ENCODE results near the gene MERTK.
"Not testable (repeated sequence)": the region's sequence is repeated elsewhere in the genome, so short reads cannot be mapped to it uniquely, and the experiment has no call there.

MERTK gene

DNA sequence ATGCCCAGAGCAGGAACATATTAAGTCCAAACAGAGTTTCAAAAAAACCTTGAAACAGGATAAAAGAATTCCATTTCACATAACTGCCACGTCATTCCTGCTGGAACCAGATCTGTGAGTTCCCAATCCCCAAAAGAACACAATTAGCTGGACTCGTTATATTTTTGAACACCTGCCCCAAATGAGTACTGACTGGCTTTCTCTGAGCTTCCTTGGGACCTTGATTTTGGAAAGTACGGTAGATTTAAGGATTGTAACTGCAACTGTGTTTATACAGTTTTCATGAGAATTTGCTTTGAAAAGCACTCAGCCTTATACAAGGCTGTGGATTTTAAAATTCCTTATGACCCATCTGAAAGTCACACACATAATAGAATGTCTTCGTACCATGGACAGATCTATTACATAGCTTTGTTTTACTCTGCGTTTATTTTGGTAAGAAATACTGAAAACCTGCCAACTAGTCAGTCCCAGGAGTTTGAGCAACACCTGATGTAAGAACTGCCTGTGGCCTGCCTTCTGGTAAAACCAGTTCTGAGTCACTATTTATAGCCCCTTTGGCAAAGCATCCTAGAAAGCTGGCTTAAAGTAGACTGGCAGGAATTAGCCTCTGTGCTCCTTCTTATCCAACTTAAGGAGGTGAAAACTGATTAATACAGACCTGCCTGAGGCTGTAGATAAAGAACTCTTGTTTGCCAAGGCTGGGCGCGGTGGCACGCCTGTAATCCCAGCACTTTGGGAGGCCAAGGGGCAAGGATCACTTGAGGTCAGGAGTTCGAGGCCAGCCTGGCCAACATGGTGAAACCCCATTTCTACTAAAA, 48.1 kb downstream of the MERTK start:
- DNase-seq, result no peak

DNA sequence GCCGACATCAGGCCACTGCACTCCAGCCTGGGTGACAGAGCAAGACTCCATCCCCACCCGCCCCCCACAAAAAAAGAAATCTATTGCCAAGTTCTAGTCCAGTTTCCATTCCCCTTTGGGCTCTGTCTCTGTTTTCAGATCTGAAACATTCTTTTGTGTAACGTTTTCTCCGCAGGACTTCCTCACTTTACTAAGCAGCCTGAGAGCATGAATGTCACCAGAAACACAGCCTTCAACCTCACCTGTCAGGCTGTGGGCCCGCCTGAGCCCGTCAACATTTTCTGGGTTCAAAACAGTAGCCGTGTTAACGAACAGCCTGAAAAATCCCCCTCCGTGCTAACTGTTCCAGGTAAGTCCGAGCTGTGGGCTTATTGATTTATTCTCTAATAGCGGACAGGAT, 48.8 kb downstream of the MERTK start:
- no peak for DNase-seq

DNA sequence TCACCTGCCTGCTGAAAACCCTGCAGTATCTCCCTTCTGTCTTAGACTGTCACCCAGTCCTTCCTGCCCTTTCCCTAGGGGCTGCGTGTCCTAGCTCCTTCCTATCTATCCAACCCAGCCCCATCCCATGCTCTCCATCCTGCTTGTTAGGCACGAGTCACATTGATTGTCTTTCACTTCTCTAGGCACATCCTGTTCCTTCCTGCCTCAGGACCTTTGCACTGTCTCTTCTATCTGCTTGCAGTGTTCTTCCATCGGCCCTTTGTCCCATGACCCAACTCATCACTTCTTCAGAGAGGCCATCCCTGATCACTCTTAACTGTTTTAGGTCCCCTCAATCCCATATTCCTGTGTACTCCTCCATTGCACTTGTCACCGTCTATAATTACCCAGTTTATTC, 50.4 kb downstream of the MERTK start:
- no peak for DNase-seq

DNA sequence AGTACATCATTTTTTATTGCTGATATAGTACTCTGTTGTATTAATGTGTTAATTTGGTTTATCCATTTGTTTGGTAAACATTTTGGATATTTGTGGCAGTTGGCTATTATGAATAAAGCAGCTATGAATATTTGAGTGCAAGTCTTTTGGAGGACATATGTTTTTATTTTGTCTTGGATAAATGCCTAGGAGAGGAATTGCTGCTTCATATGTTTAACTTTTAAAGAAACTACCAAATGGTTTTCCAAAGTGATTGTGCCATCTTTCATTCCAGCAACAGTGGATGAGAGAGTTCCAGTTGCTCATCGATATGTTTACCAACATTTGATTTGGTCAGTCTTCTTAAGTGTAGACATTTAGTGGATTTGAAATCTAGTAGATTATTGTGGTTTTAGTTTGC, 51.8 kb downstream of the MERTK start:
- DNase-seq, result no peak

DNA sequence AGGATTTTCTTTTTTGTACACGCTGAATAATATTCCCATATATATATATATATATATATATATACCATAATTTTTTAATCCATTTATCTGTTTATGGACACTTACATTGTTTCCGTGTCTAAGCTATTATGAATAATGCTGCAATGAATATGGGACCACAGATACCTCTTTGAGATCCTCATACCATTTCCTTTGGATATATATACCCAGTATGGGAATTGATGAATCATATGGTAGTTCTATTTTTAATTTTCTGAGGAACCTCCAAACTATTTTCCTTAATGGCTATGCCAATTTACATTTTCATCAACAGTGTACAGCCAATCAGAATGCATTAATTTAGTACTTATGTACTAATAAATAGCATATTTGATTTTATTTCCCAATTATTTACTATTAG, 53.1 kb downstream of the MERTK start:
- DNase-seq, result no peak

DNA sequence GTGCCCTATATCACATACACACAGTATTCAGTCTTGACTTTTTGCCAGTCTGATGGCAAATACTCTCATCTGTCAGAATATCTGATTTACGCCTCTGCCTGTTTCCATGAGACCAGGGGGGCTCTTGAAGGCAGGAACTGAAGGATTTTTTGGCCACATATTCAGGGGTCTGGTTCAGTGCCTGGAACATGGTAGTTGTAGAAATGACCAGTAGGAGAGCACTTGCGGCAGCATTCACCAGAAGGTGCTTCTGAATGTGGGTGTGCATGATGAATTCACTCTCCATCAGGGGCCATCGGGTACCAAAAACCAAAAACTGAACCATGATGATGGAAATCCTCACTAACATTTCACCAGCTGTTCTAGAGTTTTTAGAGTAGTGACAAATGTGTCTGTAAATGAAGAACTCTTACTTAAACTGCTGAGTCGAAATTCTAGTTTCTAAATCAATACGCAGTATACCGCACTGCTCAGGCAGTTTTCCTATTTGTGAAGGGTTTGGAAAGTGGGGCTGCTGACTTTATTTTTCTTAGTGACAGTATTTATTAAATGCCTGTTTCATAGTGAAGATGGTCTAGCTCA, 54.6 kb downstream of the MERTK start:
- no peak for DNase-seq

DNA sequence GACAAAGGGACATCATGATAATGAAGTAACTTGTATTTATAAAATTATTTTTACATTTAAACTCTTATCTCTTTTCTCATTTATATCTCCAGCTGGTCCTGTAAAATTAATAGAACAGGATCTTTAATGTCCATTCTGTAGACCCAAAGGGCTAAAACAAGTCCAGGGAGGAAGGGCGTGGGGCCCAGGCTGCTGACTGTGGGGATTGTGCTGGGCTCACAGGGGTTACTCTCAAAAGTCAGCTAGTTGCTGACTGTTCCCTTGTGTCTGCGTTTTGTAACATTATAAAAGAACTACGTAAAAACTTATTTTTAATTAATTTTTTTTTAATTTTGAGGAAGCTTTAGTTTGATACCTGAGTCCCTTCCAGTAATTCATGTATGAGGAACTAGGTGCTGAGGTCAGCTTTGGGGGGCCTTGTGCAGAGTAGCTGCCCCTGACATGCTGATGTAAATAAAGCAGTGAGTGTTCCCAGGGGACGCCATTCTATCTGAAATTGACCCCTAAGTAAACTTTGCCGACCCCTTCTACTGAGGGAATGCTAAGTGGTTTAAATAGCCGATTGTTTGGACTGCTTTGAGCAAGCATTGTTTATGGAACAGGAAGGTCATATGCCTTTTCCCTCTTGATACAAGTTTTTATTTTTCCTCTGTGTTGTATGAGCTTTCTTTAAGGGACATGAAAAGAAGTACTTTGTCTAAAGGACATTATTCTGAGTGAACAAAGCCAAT, 56.4 kb downstream of the MERTK start:
- no peak for DNase-seq

DNA sequence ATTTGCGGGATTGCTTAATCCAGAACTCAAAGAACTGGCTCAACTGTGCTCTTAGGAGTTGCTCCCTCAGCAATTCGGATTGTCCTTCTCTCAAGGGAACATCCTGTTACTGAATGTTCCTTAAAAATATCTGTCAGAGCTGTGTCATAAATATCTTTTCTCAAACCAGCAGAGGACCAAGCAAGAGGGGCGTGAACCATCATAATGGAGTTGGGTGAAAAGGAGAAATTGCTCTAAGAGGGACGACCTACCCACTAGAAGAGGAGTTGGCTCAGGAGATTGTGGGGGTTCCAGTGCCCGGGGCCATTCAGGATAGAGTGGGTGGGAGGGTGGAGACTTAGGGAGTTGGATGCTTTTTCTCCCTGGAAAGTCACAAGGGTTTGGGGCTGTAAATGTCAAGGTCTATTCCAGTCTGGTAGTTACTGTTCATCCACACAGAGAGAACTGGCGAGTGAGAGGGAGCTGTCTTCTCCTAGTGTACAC, 59.5 kb downstream of the MERTK start:
- DNase-seq, result peak; percentile 58 to 64 (median 58)

DNA sequence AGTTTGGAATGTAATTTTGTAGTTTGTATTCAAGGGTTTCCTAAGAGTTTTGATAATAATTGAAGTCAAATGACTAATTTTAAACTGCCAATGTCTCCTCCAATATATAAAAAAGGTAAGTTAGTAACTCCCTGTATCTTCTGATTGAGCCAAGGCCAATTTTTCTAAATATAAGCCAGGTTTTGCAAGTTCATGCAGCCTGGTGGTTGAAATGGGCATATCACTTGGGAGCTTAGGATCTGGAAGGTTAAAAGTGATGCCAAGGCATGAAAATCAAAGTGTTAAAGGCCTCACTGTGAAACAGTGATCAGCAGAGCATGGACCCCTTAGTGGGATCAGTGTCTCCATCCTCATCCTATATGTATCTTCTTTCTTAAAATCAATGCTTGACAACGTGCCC, 60.5 kb downstream of the MERTK start:
- no peak for DNase-seq

DNA sequence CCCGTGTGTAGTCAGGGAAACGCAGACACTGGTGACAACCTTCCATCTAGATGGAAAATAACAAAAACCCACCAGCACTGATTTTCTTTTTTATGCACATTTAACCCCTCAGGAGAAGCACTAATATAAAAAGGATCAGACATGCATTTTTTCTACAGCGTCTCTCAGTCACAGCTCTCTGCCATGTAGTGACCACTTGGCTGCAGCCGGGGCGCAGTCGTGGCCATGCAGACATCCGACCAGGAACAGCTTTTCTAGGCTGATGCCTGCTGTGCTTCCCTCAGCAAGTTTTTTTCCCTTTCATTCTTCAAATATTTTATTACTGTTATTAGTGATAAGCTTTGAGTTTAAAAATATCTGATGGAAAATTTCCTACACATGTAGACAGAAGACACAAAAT, 63.3 kb downstream of the MERTK start:
- no peak for DNase-seq

DNA sequence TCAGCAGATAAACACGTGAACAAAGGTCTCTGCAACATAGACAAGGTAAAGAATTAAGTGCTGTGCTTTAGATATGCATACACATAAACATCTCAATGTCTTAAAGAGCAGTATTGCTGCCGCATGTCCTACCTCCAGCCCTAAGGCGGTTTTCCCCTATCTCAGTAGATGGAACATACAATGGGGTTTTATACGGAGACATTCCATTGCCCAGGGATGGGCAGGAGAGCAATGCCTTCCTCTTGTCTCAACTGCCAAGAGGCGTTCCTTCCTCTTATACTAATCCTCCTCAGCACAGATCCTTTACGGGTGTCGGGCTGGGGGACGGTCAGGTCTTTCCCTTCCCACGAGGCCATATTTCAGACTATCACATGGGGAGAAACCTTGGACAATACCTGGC, 64.7 kb downstream of the MERTK start:
- not testable (repeated sequence) for DNase-seq

DNA sequence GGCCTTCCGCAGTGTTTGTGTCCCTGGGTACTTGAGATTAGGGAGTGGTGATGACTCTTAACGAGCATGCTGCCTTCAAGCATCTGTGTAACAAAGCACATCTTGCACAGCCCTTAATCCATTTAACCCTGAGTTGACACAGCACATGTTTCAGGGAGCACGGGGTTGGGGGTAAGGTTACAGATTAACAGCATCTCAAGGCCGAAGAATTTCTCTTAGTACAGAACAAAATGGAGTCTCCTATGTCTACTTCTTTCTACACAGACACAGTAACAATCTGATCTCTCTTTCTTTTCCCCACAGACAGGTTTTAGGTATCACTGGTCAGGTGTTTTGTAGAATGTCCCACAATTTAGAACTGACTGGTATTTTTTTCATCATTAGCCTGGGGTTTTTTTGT, 65.1 kb downstream of the MERTK start:
- DNase-seq, result not testable (repeated sequence)

DNA sequence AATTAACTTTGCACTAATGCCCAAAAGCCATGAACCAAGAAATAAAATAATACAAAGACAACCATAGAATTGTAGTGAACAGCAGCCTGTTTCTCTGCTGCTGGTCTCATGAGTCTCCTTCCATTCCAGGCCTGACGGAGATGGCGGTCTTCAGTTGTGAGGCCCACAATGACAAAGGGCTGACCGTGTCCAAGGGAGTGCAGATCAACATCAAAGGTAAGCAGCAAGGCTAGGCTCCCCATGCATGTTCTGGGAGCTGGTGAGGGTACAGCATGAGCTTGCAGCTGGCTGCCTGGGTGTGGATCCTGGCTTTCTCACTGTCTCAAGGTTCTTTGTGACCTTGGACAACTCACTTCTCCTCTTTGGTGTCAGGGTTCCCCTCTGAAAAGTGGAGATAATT, 66.7 kb downstream of the MERTK start:
- DNase-seq, result no peak

DNA sequence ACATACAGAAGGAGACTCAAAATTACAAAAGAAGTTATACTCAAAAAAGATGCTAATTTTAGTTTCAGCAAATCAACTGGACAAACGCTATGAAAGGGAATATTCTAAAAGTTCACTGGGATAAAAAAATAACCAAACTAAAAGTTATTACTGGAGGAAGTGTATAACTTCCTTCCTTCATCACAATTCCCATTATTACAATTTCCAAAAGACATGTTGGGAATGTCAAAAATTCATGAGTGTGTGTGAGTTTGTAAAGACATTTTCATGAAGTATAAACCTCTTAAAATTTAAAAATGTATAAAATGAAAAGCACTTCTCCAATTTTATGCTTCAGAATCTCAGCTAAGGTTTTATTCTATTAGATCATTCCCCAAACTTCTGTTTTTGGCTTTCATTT, 67.8 kb downstream of the MERTK start:
- DNase-seq, result no peak

DNA sequence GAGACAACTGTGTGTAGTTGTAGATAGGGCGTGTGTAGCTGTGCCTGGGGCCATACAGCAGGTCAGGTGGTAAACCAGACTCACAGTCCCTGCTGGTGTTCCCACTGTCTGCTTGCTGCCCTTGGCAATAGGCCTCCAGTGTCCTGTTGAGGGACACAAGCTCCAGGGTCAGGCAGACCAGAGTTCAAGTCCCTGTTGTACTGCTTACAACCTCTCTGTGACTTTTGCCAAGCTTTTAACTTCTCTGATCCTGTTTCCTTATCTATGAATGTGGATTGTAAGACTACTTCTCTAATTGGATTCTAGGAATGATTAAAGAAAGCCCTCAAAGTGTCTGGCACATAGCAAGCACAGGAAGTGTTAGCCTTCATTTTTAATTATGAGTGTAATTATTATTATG, 68.6 kb downstream of the MERTK start:
- no peak for DNase-seq

DNA sequence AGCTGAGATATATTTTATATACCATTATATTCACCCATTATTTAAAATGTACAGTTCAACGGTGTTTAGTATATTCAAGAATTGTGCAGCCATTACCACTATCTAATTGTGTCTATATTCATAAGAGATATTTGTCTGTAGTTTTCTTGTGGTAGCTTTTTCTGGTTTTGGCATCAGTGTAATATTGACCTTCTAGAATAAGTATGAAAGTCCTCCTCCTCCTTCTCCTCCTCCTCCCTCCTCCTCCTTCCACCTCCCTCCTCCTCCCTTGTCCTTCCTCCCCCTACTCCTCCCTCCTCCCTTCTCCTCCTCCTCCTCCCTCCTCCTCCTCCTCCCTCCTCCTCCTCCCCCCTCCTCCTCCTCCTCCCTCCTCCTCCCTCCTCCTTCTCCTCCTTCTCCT, 72.0 kb downstream of the MERTK start:
- no peak for DNase-seq

DNA sequence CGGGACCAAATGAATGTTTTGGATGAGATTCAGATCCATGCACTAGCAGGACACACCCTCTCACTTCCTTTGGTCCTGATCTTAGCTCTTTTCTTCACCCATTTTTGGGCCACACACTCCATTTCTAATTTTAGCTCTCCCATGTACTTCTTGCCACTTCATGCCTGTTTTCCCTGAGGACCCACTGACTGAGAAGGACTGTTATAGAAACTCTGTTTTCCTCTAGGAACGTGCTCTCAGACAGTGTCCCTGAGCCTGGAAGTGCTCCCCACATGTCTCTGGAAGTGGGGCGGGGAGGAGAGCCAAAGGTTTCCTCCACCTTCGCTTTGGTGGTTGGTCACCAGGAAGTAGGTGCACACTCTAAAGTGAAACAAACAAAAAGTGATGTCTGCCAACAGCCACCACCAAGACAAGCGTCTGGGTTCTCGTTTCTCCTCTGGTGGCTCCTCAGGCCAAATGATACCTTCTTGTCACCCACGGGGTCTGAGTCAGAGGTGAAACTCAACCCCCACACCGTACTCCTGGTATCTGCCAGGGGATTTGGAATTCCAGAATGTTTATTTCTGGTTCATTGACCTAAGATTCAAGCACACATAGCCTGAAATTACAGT, 74.7 kb downstream of the MERTK start:
- DNase-seq, result peak in 1 of 3 donors; percentile 17

DNA sequence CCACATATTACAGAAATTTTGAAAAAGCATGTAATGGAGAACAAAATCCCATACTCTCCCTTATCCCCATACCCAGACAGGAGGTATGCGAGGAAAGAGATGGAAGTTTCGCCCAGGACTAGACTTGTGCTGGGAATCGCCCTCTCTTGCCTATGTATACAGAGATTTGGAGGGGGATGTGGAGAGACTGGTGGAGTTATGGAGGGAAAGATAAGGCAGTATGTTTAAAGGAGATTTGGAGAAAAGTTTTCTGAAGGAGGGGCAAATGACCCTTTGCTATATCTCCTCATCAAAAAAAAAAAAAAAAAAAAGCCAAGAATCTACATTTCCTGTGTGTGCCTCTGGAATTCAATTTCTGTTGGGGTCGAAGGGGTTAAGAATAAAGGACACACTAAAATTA, 75.3 kb downstream of the MERTK start:
- DNase-seq, result no peak

DNA sequence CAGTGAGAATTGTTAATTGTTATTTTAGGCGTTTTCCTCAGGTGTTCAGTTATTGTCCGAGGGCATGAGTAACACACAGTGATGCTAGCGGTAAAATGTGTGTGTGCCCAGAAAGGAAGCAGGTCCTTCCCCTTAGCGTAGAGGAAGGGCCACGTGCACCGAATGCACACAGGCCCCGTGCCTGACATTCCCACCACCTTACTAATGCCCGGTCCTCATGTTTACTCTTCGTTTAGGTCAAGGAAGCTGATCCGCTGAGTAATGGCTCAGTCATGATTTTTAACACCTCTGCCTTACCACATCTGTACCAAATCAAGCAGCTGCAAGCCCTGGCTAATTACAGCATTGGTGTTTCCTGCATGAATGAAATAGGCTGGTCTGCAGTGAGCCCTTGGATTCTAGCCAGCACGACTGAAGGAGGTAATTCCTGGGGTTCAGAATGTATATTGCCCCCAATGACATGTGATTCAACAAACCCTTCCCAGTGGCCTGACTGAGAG, 76.7 kb downstream of the MERTK start:
- no peak for DNase-seq

DNA sequence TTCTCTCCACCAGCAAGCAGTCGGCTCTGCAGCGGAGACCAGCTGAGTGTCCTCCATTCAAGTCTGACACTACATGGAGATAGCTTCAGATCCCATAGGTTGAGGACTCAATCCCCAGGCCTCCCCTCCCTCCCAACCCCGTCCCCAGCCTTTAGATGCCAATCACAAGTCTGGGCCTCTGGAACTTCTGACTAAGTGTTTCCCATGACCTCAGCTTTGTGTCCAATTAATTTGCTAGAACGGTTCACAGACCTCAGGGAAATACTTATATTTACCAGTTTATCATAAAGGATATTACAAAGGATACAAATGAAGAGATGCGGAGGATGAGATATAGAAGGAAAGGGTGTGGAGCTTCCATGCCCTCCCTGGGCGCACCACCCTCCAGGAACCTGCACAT, 77.4 kb downstream of the MERTK start:
- no peak for DNase-seq

DNA sequence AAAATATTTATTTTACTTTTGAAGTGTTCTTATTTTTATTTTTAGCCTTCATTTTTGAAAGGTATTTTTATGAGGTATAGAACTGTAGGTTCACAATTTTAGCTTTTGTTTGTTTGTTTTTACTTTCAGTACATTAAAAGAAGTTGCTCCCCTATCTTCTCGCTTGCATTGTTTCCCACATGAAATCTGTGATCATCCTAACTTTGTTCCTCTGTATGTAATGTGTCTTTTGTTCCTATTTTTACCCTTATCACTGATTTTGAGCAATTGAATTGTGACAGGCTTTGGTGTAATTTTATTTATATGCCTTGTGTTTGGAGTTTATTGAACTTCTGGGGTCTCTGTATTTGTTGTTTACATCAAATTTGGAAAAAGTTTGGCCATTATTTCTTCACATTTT, 78.8 kb downstream of the MERTK start:
- DNase-seq, result no peak

DNA sequence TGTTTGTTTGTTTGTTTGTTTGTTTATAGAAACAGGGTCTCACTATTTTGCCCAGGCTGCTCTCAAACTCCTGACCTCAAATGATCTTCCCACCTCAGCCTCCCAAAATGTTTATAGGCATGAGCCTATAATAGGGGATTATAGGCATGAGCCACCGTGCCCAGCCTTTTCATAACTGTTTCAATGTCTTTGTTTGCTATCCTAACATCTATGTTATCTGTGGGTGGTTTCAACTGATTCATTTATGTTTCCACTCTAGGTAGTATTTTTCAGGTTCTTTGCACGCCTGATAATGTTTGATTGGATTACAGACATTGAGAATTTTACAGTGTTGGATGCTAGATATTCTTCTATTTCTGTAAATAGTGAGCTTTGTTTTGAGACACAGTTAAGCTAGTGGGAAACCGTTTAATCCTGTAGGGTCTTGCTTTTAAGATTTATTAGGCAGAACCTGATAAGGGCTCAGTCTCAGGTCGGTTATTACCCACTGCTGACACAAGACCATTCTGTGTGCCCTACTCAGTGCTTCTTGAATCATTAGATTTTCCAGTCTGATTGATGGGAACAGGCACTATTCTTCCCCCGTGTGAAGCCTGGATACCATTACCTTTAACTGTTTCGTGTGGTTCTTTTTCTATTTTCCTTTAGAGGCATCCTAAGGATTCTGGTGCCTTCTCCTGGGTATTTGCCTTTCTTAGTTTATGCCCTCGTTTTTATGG, 80.2 kb downstream of the MERTK start:
- no peak for DNase-seq

DNA sequence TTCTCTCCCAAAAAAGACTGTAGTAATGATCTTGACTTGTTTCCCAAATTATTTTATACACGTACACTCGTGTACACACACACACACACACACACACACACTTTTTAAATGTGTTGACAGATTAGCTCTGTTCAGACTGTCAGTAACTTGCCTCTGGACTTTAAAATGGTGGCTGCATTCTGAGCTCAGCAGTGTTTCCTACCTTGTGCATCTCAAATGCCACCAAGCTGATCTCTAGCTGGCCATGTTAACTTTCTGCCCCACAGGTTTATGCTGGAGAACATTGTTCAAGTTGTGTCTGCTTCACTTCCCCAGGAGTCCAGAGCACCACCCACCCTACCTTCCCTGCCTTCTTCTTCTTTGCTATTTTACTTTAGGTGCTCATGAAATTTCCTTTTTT, 83.3 kb downstream of the MERTK start:
- DNase-seq, result no peak
